ENCODE measurements around the gene LDAF1. TPM values are rescaled to one million over a fixed set of nuclear protein-coding genes. Genes with fewer than 3 reads are reported as not detected.

The LDAF1 gene
- total and polyA plus RNA-seq, 4 donors: 10.4 to 45.6 (median 20.4) TPM

DNA sequence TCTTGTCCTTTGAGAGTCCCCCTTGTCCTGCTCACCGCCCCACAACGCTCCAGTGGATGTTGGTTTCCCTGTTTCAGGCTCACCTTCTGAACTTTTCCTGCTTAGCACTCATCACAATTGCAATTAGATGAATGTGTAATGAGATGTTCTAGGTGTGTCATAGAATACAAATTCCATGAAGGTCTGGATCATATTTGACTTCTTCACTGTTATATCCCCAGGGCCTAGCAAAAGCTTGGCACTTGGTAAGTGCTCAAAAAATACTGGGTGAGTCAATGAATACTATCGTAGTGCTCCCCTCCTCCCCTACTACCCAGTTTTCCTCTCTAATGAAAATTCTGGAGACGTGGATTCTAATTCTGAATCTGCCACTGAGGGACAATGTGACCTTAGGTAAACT is 40.9 kb upstream of the LDAF1 start:
- Histone ChIP-seq H3K9me3 (ENCODE audit: control insufficient read depth in 4 of 4, insufficient read depth in 3 of 4, low read length in 3 of 4) (no peaks in the 10 kb centered on the region), H3K27me3 (ENCODE audit: control insufficient read depth in 3 of 3, insufficient read depth in 3 of 3, low read length in 2 of 3) (no peaks in the 10 kb centered on the region), H3K9ac (ENCODE audit: insufficient read depth in 1 of 2, low read length in 2 of 2) (no peak overlapping the region), H3K4me1 (ENCODE audit: control insufficient read depth in 5 of 5, insufficient read depth in 5 of 5, low read length in 5 of 5) (peaks cover 0 to 2% (median 0%) of the 10 kb centered on the region in 5 donors), H3K27ac (ENCODE audit: low read depth in 1 of 2, low read length in 1 of 2) (no peak overlapping the region), H3K36me3 (ENCODE audit: control insufficient read depth in 4 of 4, insufficient read depth in 4 of 4, low read length in 4 of 4) (no peaks in the 10 kb centered on the region), H3K4me3 (no peak overlapping the region)
- ATAC-seq (ENCODE audit: insufficient read depth, low FRiP score) (no peak), DNase-seq (no peak)
- TF ChIP-seq, protein P1, sequence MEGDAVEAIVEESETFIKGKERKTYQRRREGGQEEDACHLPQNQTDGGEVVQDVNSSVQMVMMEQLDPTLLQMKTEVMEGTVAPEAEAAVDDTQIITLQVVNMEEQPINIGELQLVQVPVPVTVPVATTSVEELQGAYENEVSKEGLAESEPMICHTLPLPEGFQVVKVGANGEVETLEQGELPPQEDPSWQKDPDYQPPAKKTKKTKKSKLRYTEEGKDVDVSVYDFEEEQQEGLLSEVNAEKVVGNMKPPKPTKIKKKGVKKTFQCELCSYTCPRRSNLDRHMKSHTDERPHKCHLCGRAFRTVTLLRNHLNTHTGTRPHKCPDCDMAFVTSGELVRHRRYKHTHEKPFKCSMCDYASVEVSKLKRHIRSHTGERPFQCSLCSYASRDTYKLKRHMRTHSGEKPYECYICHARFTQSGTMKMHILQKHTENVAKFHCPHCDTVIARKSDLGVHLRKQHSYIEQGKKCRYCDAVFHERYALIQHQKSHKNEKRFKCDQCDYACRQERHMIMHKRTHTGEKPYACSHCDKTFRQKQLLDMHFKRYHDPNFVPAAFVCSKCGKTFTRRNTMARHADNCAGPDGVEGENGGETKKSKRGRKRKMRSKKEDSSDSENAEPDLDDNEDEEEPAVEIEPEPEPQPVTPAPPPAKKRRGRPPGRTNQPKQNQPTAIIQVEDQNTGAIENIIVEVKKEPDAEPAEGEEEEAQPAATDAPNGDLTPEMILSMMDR (IDR thresholded peaks at IDR 0.05; ENCODE audit: control extremely low read depth, extremely low read depth): no peak
- 83 to 96% methylated on average over 4 of the region's 4 CpGs for WGBS, 2 donors

DNA sequence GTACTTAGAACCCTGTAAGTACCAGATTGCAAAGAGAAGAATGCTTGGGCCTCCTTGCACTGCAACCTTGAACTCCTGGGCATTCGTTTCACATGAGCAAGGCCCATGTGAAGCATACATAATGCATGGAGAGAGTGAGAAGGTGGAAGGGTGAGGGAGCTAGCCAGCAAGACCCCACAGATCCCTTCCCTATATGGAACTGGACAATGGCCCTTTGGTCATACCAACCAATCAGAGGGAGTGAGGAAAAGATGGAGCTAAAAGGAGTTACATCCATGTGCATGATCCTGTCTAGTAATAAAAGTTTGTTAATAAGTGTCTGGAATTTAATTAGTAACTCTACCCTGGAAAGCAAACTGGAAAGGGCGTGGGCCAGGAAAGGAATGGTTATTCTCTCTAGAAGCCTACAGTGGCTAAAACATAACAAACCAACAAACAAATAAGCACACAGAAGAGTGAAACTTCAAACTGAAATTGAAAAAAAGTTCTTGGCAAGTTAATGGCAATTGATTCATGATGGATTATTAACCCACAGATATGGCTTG is 37.4 kb upstream of the LDAF1 start:
- Histone ChIP-seq H3K36me3 (ENCODE audit: control insufficient read depth in 4 of 4, insufficient read depth in 4 of 4, low read length in 4 of 4) (no peaks in the 10 kb centered on the region), H3K27me3 (ENCODE audit: control insufficient read depth in 3 of 3, insufficient read depth in 3 of 3, low read length in 2 of 3) (no peaks in the 10 kb centered on the region), H3K27ac (ENCODE audit: low read depth in 1 of 2, low read length in 1 of 2) (no peak overlapping the region), H3K9ac (ENCODE audit: insufficient read depth in 1 of 2, low read length in 2 of 2) (no peak overlapping the region), H3K9me3 (ENCODE audit: control insufficient read depth in 4 of 4, insufficient read depth in 3 of 4, low read length in 3 of 4) (no peaks in the 10 kb centered on the region), H3K4me3 (no peak overlapping the region), H3K4me1 (ENCODE audit: control insufficient read depth in 5 of 5, insufficient read depth in 5 of 5, low read length in 5 of 5) (no peaks in the 10 kb centered on the region)
- no peak for DNase-seq
- TF ChIP-seq, protein P1 (IDR thresholded peaks at IDR 0.05; ENCODE audit: control extremely low read depth, extremely low read depth): no peak
- 76 to 83% methylated on average over 2 of the region's 2 CpGs for WGBS, 2 donors
- no peak for ATAC-seq (ENCODE audit: insufficient read depth, low FRiP score)

DNA sequence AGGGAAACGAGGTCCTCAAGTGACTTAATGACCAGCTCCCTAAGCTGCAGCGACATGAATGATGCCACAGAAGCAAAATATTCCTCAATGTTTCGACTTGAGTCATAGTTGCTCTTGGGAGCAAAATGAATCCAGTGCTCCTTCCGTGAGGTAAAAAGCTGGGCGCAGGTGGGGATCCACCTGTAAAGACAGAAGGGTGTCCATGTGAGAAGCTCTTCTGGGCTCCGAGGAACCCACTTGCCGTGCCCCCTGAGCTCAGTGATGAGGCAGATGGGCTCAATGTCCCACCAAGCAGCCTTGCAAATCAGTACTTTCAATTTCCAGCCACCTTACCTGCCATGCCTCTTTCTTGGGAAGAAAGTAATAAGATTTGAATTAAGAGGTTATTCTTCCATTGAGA is 33.3 kb upstream of the LDAF1 start:
- no peaks in the 10 kb centered on the region for H3K36me3 ChIP-seq (ENCODE audit: control insufficient read depth in 4 of 4, insufficient read depth in 4 of 4, low read length in 4 of 4)
- no peak for ATAC-seq (ENCODE audit: insufficient read depth, low FRiP score)
- H3K4me1 ChIP-seq (ENCODE audit: control insufficient read depth in 5 of 5, insufficient read depth in 5 of 5, low read length in 5 of 5): no peaks in the 10 kb centered on the region
- H3K9me3 ChIP-seq (ENCODE audit: control insufficient read depth in 4 of 4, insufficient read depth in 3 of 4, low read length in 3 of 4): no peaks in the 10 kb centered on the region
- H3K27me3 ChIP-seq (ENCODE audit: control insufficient read depth in 3 of 3, insufficient read depth in 3 of 3, low read length in 2 of 3): no peaks in the 10 kb centered on the region
- TF ChIP-seq, protein P1 (IDR thresholded peaks at IDR 0.05; ENCODE audit: control extremely low read depth, extremely low read depth): no peak
- no peak overlapping the region for H3K9ac ChIP-seq (ENCODE audit: insufficient read depth in 1 of 2, low read length in 2 of 2)
- no peak for DNase-seq
- H3K4me3 ChIP-seq: no peak overlapping the region
- 94% methylated on average over 7 of the region's 7 CpGs for WGBS, 2 donors
- peak overlapping the region in 1 of 2 donors; percentile 14 for H3K27ac ChIP-seq (ENCODE audit: low read depth in 1 of 2, low read length in 1 of 2)

DNA sequence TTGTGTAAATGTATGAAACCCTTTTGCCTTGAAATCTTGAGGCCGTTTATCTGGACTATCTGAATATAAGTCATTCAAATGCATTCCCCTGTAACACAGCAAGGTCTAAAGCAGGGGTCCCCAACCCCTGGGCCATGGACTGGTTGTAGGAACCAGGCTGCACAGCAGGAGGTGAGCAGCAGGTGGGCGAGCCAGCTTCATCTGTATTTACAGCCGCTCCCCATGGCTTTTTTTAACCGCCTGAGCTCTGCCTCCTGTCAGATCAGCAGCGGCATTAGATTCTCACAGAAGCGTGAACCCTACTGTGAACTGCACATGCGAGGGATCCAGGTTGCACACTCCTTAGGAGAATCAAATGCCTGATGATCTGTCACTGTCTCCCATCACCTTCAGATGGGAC is 32.0 kb upstream of the LDAF1 start:
- Histone ChIP-seq H3K4me1 (ENCODE audit: control insufficient read depth in 5 of 5, insufficient read depth in 5 of 5, low read length in 5 of 5) (no peaks in the 10 kb centered on the region), H3K27me3 (ENCODE audit: control insufficient read depth in 3 of 3, insufficient read depth in 3 of 3, low read length in 2 of 3) (no peaks in the 10 kb centered on the region), H3K9ac (ENCODE audit: insufficient read depth in 1 of 2, low read length in 2 of 2) (no peak overlapping the region), H3K9me3 (ENCODE audit: control insufficient read depth in 4 of 4, insufficient read depth in 3 of 4, low read length in 3 of 4) (no peaks in the 10 kb centered on the region), H3K36me3 (ENCODE audit: control insufficient read depth in 4 of 4, insufficient read depth in 4 of 4, low read length in 4 of 4) (no peaks in the 10 kb centered on the region), H3K4me3 (no peak overlapping the region), H3K27ac (ENCODE audit: low read depth in 1 of 2, low read length in 1 of 2) (no peak overlapping the region)
- ATAC-seq (ENCODE audit: insufficient read depth, low FRiP score): no peak
- no peak for DNase-seq
- WGBS, 2 donors: 77 to 89% methylated on average over 7 of the region's 7 CpGs
- TF ChIP-seq, protein P1 (IDR thresholded peaks at IDR 0.05; ENCODE audit: control extremely low read depth, extremely low read depth): no peak

Data from lung (tissue), 12 donors.